Endodermal cell (in vitro differentiated cells): ENCODE measurements around the gene GRIP1. TPM values are rescaled to one million over a fixed set of nuclear protein-coding genes. Genes with fewer than 3 reads are reported as not detected.

Experiments used
- DNase-seq: peaks from one replicate; pipeline ENCODE4 v3.0.0-alpha.2; 2017
- H3K27ac ChIP-seq: 2 replicates; pipeline ENCODE4 v1.5.1; 2013; ENCODE audit warnings: mild to moderate bottlenecking, low read depth, low read length, moderate library complexity
- H3K27me3 ChIP-seq: 2 replicates; pipeline ENCODE4 v1.6.1; 2013; ENCODE audit warnings: mild to moderate bottlenecking, low read length, moderate library complexity; ENCODE audit not compliant: insufficient read depth, control insufficient read depth, poor library complexity, severe bottlenecking
- H3K36me3 ChIP-seq: 2 replicates; pipeline ENCODE4 v1.7.0; 2013; ENCODE audit warnings: mild to moderate bottlenecking, low read length, moderate library complexity; ENCODE audit not compliant: control insufficient read depth, insufficient read depth
- H3K4me1 ChIP-seq: one replicate; pipeline ENCODE4 v1.7.0; 2013; ENCODE audit warnings: low read length; ENCODE audit not compliant: control insufficient read depth, insufficient read depth
- H3K4me3 ChIP-seq: 2 replicates; pipeline ENCODE4 v1.5.1; 2013; ENCODE audit warnings: mild to moderate bottlenecking, low read length, moderate library complexity
- H3K9ac ChIP-seq: 2 replicates; pipeline ENCODE4 v1.6.1; 2013; ENCODE audit warnings: mild to moderate bottlenecking, low read length, moderate library complexity; ENCODE audit not compliant: poor library complexity, severe bottlenecking; ENCODE audit errors: extremely low read depth
- H3K9me3 ChIP-seq: 2 replicates; pipeline ENCODE4 v1.6.1; 2013; ENCODE audit warnings: mild to moderate bottlenecking, low read length, moderate library complexity; ENCODE audit not compliant: control insufficient read depth
- H3K27ac Mint-ChIP-seq: 2 replicates; pipeline ENCODE4 v1.8.0; 2020; ENCODE audit warnings: mixed read lengths
- H3K27me3 Mint-ChIP-seq: 2 replicates; pipeline ENCODE4 v1.8.0; 2021; ENCODE audit warnings: mild to moderate bottlenecking, mixed read lengths; ENCODE audit not compliant: insufficient read depth
- H3K36me3 Mint-ChIP-seq: 2 replicates; pipeline ENCODE4 v1.8.0; 2020; ENCODE audit warnings: low read depth, mixed read lengths
- H3K4me1 Mint-ChIP-seq: 2 replicates; pipeline ENCODE4 v1.8.0; 2020; ENCODE audit warnings: mixed read lengths
- H3K4me3 Mint-ChIP-seq: 2 replicates; pipeline ENCODE4 v1.8.0; 2020; ENCODE audit warnings: mild to moderate bottlenecking, moderate library complexity, mixed read lengths
- H3K9me3 Mint-ChIP-seq: 2 replicates; pipeline ENCODE4 v1.8.0; 2020; ENCODE audit warnings: mild to moderate bottlenecking, mixed read lengths
- WGBS, 2 experiments: methylation state at CpG; one replicate each; pipeline versions ENCODE4 v1.1.5 to v1.1.7; 2013; ENCODE audit warnings: missing lambda C conversion rate in 2 of 2, mixed read lengths in 1 of 2; ENCODE audit not compliant: insufficient coverage in 1 of 2, insufficient read length in 1 of 2; 5-methylcytosine and 5-hydroxymethylcytosine counted together
- total RNA-seq, 2 donors: library from RNA; stranded (reverse); fragmentation: NEBNext Ultra II Directional in 1 of 2; extraction: Animal tissue kit (Norgen Biotek cat#: 25700) in 1 of 2; gene quantifications; 2 replicates in 1 of 2; 3 replicates in 1 of 2; pipeline ENCODE4 v1.2.1, GENCODE V29; 2021
- TF ChIP-seq, protein P1 (sequence below): fragments of 200-600 bp; sonication (generic); conservative IDR thresholded peaks from 2 replicates; pipeline ENCODE4 v1.5.0; 2021; ENCODE audit warnings: antibody characterized with exemption, mild to moderate bottlenecking

Gene GRIP1
- total RNA-seq, 2 donors from 2014 or later: 41.0 to 47.6 TPM

DNA sequence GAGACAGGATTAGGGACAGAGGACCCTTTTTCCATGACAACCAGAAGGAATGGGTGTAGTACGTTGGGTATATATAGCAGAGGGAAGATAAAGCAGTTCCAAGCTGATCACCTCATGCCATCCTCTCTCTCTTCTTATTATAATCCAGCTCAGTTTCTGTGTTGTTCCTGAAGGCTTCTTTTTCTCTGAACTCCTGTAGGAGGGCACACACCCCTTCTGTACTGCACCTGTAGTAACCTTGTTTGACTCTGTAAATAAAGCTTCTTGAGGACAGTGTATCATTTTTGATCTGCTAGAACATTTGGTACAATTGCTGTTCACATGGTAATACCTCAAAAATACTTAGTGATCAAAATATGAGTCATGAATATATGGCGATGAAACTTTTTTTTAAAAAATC lies 343.1 kb downstream of the GRIP1 start:
- no peak for DNase-seq
- no peak overlapping the region for H3K27ac ChIP-seq
- peaks cover 12% of the 10 kb centered on the region for H3K36me3 ChIP-seq
- H3K9ac ChIP-seq: no peak overlapping the region
- Mint-ChIP-seq H3K27ac (no peak overlapping the region), H3K9me3 (peaks cover 16% of the 10 kb centered on the region), H3K4me1 (peaks cover 7% of the 10 kb centered on the region), H3K4me3 (no peak overlapping the region), H3K27me3 (no peaks in the 10 kb centered on the region), H3K36me3 (peaks cover 49% of the 10 kb centered on the region)
- H3K4me1 ChIP-seq: no peaks in the 10 kb centered on the region
- H3K27me3 ChIP-seq: no peaks in the 10 kb centered on the region
- peaks cover 10% of the 10 kb centered on the region for H3K9me3 ChIP-seq
- TF ChIP-seq, protein P1, sequence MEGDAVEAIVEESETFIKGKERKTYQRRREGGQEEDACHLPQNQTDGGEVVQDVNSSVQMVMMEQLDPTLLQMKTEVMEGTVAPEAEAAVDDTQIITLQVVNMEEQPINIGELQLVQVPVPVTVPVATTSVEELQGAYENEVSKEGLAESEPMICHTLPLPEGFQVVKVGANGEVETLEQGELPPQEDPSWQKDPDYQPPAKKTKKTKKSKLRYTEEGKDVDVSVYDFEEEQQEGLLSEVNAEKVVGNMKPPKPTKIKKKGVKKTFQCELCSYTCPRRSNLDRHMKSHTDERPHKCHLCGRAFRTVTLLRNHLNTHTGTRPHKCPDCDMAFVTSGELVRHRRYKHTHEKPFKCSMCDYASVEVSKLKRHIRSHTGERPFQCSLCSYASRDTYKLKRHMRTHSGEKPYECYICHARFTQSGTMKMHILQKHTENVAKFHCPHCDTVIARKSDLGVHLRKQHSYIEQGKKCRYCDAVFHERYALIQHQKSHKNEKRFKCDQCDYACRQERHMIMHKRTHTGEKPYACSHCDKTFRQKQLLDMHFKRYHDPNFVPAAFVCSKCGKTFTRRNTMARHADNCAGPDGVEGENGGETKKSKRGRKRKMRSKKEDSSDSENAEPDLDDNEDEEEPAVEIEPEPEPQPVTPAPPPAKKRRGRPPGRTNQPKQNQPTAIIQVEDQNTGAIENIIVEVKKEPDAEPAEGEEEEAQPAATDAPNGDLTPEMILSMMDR: no peak
- no peak overlapping the region for H3K4me3 ChIP-seq
- WGBS, 2 experiments: 100% methylated on average over 2 of the region's 2 CpGs; no CpG with 5 or more reads in 1 of the 2 experiments

DNA sequence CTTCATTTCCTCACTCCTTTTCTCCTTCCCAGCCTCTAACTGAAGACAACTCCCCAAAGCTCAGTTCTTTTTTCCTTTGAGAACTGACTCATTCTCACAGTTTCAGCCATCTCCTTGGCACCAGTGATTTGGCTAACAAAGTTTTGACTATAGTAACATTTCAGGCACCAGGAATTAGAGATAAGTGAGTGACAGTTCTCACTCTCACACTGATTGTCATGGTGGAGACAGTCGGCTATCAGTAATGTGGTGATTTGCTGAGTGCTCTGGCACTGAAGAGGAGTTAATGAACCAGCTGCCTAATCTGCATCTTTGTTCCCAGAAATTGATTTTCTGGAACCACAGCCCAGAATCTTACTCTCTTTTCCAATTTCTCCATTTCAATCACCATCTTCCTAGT lies 347.1 kb downstream of the GRIP1 start:
- no peaks in the 10 kb centered on the region for H3K27me3 ChIP-seq
- H3K4me3 ChIP-seq: no peak overlapping the region
- TF ChIP-seq, protein P1: no peak
- Mint-ChIP-seq H3K27me3 (no peaks in the 10 kb centered on the region), H3K36me3 (peaks cover 29% of the 10 kb centered on the region), H3K9me3 (no peaks in the 10 kb centered on the region), H3K4me3 (no peak overlapping the region), H3K4me1 (peaks cover 7% of the 10 kb centered on the region), H3K27ac (no peak overlapping the region)
- H3K27ac ChIP-seq: no peak overlapping the region
- H3K9ac ChIP-seq: no peak overlapping the region
- 81 to 83% methylated on average over 1 of the region's 1 CpG for WGBS, 2 experiments
- H3K36me3 ChIP-seq: no peaks in the 10 kb centered on the region
- H3K4me1 ChIP-seq: no peaks in the 10 kb centered on the region
- DNase-seq: no peak
- no peaks in the 10 kb centered on the region for H3K9me3 ChIP-seq

DNA sequence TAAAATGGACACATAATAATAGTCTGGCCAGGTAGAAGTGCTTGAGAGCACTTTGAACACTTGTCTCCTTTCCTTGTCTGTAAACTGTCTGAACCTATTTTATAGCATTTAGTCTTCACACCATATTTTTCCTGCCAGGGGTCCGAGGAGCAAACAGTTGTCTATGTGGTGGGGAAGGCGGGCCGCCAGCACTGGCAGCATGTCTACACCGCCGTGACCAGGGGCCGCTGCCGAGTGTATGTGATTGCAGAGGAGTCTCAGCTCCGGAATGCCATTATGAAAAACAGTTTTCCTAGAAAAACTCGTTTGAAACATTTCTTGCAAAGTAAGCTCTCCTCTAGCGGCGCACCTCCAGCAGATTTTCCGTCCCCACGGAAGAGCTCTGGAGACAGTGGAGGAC lies 347.9 kb downstream of the GRIP1 start:
- Histone ChIP-seq H3K9ac (no peak overlapping the region), H3K4me3 (no peak overlapping the region), H3K27me3 (no peaks in the 10 kb centered on the region), H3K9me3 (no peaks in the 10 kb centered on the region), H3K4me1 (no peaks in the 10 kb centered on the region), H3K36me3 (no peaks in the 10 kb centered on the region), H3K27ac (no peak overlapping the region)
- no peak overlapping the region for H3K4me3 Mint-ChIP-seq
- DNase-seq: no peak
- 96% methylated on average over 13 of the region's 13 CpGs for WGBS, 2 experiments
- peaks cover 7% of the 10 kb centered on the region for H3K4me1 Mint-ChIP-seq
- H3K27ac Mint-ChIP-seq: no peak overlapping the region
- H3K36me3 Mint-ChIP-seq: peaks cover 29% of the 10 kb centered on the region
- no peaks in the 10 kb centered on the region for H3K27me3 Mint-ChIP-seq
- H3K9me3 Mint-ChIP-seq: no peaks in the 10 kb centered on the region
- TF ChIP-seq, protein P1: no peak
